Activated CD8-positive, alpha-beta memory T cell treated with anti-CD3 and anti-CD28 coated beads, Interleukin-2, amount 50 U/mL, for 24 hours (primary cell): ENCODE data around the gene ABCC12.
A peak's percentile ranks its signal among the peaks of the same experiment; 100 is the strongest.

ENCODE experiments used
- DNase-seq: peaks from one replicate; pipeline ENCODE4 v3.0.0-alpha.2; 2020; ENCODE audit errors: extremely low read depth

The ABCC12 gene

GRCh38 chr16:48165961-48166578 lies 10.3 kb upstream of the ABCC12 start:
- DNase-seq: no peak

GRCh38 chr16:48164907-48165715 lies 9.3 kb upstream of the ABCC12 start:
- peak; percentile 27 for DNase-seq

GRCh38 chr16:48162839-48163410 lies 7.1 kb upstream of the ABCC12 start:
- no peak for DNase-seq

GRCh38 chr16:48161906-48162305 lies 6.1 kb upstream of the ABCC12 start:
- no peak for DNase-seq

GRCh38 chr16:48160575-48160974 lies 4.8 kb upstream of the ABCC12 start:
- DNase-seq: no peak

GRCh38 chr16:48158296-48158695 lies 2.5 kb upstream of the ABCC12 start:
- peak; percentile 6 for DNase-seq

- no peak for DNase-seq
Observed at GRCh38 chr16:48157794-48158193, 2.0 kb upstream of the ABCC12 start.

GRCh38 chr16:48157302-48157701 lies 1.5 kb upstream of the ABCC12 start:
- no peak for DNase-seq

- DNase-seq: peak; percentile 67
Observed at GRCh38 chr16:48156790-48157209, 1.0 kb upstream of the ABCC12 start.

GRCh38 chr16:48153774-48154173 lies 2.0 kb downstream of the ABCC12 start:
- DNase-seq: no peak

- no peak for DNase-seq
Observed at GRCh38 chr16:48152226-48152625, 3.6 kb downstream of the ABCC12 start.

GRCh38 chr16:48150707-48151106 lies 5.1 kb downstream of the ABCC12 start:
- DNase-seq: no peak

GRCh38 chr16:48146710-48147109 lies 9.1 kb downstream of the ABCC12 start:
- DNase-seq: no peak

GRCh38 chr16:48146131-48146530 lies 9.7 kb downstream of the ABCC12 start:
- no peak for DNase-seq

- DNase-seq: no peak
Observed at GRCh38 chr16:48143812-48144368, 11.9 kb downstream of the ABCC12 start.

GRCh38 chr16:48140821-48141220 lies 15.0 kb downstream of the ABCC12 start:
- no peak for DNase-seq

- no peak for DNase-seq
Observed at GRCh38 chr16:48139517-48139916, 16.3 kb downstream of the ABCC12 start.

GRCh38 chr16:48138543-48138942 lies 17.2 kb downstream of the ABCC12 start:
- DNase-seq: no peak

GRCh38 chr16:48137822-48138221 lies 18.0 kb downstream of the ABCC12 start:
- no peak for DNase-seq

GRCh38 chr16:48136547-48137360 lies 19.0 kb downstream of the ABCC12 start:
- DNase-seq: no peak

GRCh38 chr16:48133455-48134211 lies 22.2 kb downstream of the ABCC12 start:
- DNase-seq: no peak
